Islet precursor cell (in vitro differentiated cells): ENCODE measurements around the gene MMP17.

ENCODE experiments used
- DNase-seq: peaks from one replicate; pipeline ENCODE4 v3.0.0-alpha.2; 2018

The MMP17 gene

GRCh38 chr12:131896080-131896810 is 68.1 kb downstream of the MMP17 start:
- peak; percentile 99 for DNase-seq

- DNase-seq: no peak
Measured at GRCh38 chr12:131896811-131897270, 68.6 kb downstream of the MMP17 start.

- no peak for DNase-seq
Measured at GRCh38 chr12:131897276-131897675, 69.1 kb downstream of the MMP17 start.

- no peak for DNase-seq
Measured at GRCh38 chr12:131897875-131898274, 69.7 kb downstream of the MMP17 start.

- peak; percentile 91 for DNase-seq
Measured at GRCh38 chr12:131900397-131900796, 72.2 kb downstream of the MMP17 start.
